Dendritic cell treated with granulocyte-macrophage colony-stimulating factor and Interleukin-4, amounts not matched to agents 40 ng/mL and 50 ng/mL, for 4 days (primary cell): ENCODE results near the gene VANGL1.

Experiments used
- H3K27ac Mint-ChIP-seq: one replicate; pipeline ENCODE4 v1.8.0; 2022; ENCODE audit warnings: mild to moderate bottlenecking, mixed read lengths
- H3K27me3 Mint-ChIP-seq: one replicate; pipeline ENCODE4 v1.8.0; 2022; ENCODE audit warnings: mild to moderate bottlenecking, mixed read lengths
- H3K36me3 Mint-ChIP-seq: one replicate; pipeline ENCODE4 v1.8.0; 2022; ENCODE audit warnings: low read depth, mixed read lengths
- H3K4me1 Mint-ChIP-seq: one replicate; pipeline ENCODE4 v1.8.0; 2022; ENCODE audit warnings: low read depth, mixed read lengths
- H3K4me3 Mint-ChIP-seq: one replicate; pipeline ENCODE4 v1.8.0; 2022; ENCODE audit warnings: mild to moderate bottlenecking, moderate library complexity, mixed read lengths
- H3K9me3 Mint-ChIP-seq: one replicate; pipeline ENCODE4 v1.8.0; 2022; ENCODE audit warnings: mixed read lengths
- intact Hi-C: fragments of 100-400 bp; cut with micrococcal nuclease; formaldehyde crosslinking; loops from one replicate; pipeline ENCODE4 v1.15.0; 2022

VANGL1 gene

GRCh38 chr1:115641762-115642167 lies at the start of gene VANGL1:
Gene VANGL1, plus strand, starts transcription at chr1:115641970. Its CDS starts 9,444 bp downstream, at chr1:115651414.
- no peak within 1 kb of the TSS for H3K27ac Mint-ChIP-seq
- H3K36me3 Mint-ChIP-seq = peaks cover 6% of the 10 kb centered on the region
- peaks cover 26% of the 10 kb centered on the region for H3K27me3 Mint-ChIP-seq
- intact Hi-C loops = no loop called here
- H3K4me3 Mint-ChIP-seq = peak within 1 kb of the TSS; percentile 81
- peaks cover 7% of the 10 kb centered on the region for H3K4me1 Mint-ChIP-seq
- H3K9me3 Mint-ChIP-seq = peaks cover 14% of the 10 kb centered on the region

- H3K9me3 Mint-ChIP-seq = peaks cover 16% of the 10 kb centered on the region
- no peaks in the 10 kb centered on the region for H3K36me3 Mint-ChIP-seq
- H3K27ac Mint-ChIP-seq = no peak overlapping the region
- no peaks in the 10 kb centered on the region for H3K27me3 Mint-ChIP-seq
- H3K4me1 Mint-ChIP-seq = no peaks in the 10 kb centered on the region
- H3K4me3 Mint-ChIP-seq = no peak overlapping the region
- intact Hi-C loops = no loop called here
Measured at GRCh38 chr1:115592264-115592663, 49.5 kb upstream of the VANGL1 start.

- Mint-ChIP-seq H3K4me3 (no peak overlapping the region), H3K27me3 (no peaks in the 10 kb centered on the region), H3K9me3 (peaks cover 2% of the 10 kb centered on the region), H3K36me3 (no peaks in the 10 kb centered on the region), H3K27ac (no peak overlapping the region), H3K4me1 (no peaks in the 10 kb centered on the region)
- intact Hi-C loops = no loop called here
Measured at GRCh38 chr1:115593365-115594259, 48.2 kb upstream of the VANGL1 start.

- Mint-ChIP-seq H3K9me3 (no peaks in the 10 kb centered on the region), H3K4me1 (no peaks in the 10 kb centered on the region), H3K27me3 (no peaks in the 10 kb centered on the region), H3K4me3 (no peak overlapping the region), H3K36me3 (no peaks in the 10 kb centered on the region), H3K27ac (no peak overlapping the region)
- intact Hi-C loops = no loop called here
Measured at GRCh38 chr1:115594600-115594999, 47.2 kb upstream of the VANGL1 start.

GRCh38 chr1:115595279-115596079 lies 46.3 kb upstream of the VANGL1 start:
- Mint-ChIP-seq H3K9me3 (no peaks in the 10 kb centered on the region), H3K4me3 (no peak overlapping the region), H3K36me3 (no peaks in the 10 kb centered on the region), H3K4me1 (no peaks in the 10 kb centered on the region), H3K27ac (no peak overlapping the region), H3K27me3 (no peaks in the 10 kb centered on the region)
- intact Hi-C loops = loop anchor here (1.0 kb wide), 1 partner anchor 320 kb away; no protein-coding TSS in a partner anchor

GRCh38 chr1:115596080-115596780 lies 45.5 kb upstream of the VANGL1 start:
- Mint-ChIP-seq H3K36me3 (no peaks in the 10 kb centered on the region), H3K4me3 (no peak overlapping the region), H3K9me3 (no peaks in the 10 kb centered on the region), H3K27me3 (no peaks in the 10 kb centered on the region), H3K27ac (no peak overlapping the region), H3K4me1 (no peaks in the 10 kb centered on the region)
- intact Hi-C loops = no loop called here

- Mint-ChIP-seq H3K9me3 (no peaks in the 10 kb centered on the region), H3K4me1 (no peaks in the 10 kb centered on the region), H3K36me3 (no peaks in the 10 kb centered on the region), H3K27ac (no peak overlapping the region), H3K4me3 (no peak overlapping the region), H3K27me3 (peaks cover 7% of the 10 kb centered on the region)
- intact Hi-C loops = no loop called here
Measured at GRCh38 chr1:115604508-115604907, 37.3 kb upstream of the VANGL1 start.

- intact Hi-C loops = no loop called here
- Mint-ChIP-seq H3K9me3 (no peaks in the 10 kb centered on the region), H3K36me3 (no peaks in the 10 kb centered on the region), H3K27ac (no peak overlapping the region), H3K4me3 (no peak overlapping the region), H3K4me1 (no peaks in the 10 kb centered on the region), H3K27me3 (peaks cover 7% of the 10 kb centered on the region)
Measured at GRCh38 chr1:115606305-115606704, 35.5 kb upstream of the VANGL1 start.

- no peaks in the 10 kb centered on the region for H3K36me3 Mint-ChIP-seq
Measured at GRCh38 chr1:115609021-115609420, 32.7 kb upstream of the VANGL1 start.

GRCh38 chr1:115613767-115614166 lies 28.0 kb upstream of the VANGL1 start:
- Mint-ChIP-seq H3K27ac (no peak overlapping the region), H3K27me3 (peaks cover 3% of the 10 kb centered on the region), H3K9me3 (no peaks in the 10 kb centered on the region), H3K4me3 (no peak overlapping the region), H3K36me3 (no peaks in the 10 kb centered on the region), H3K4me1 (no peaks in the 10 kb centered on the region)
- intact Hi-C loops = no loop called here

More at GRCh38 chr1:115609021-115609420, 32.7 kb upstream of the VANGL1 start:
- Mint-ChIP-seq H3K9me3 (no peaks in the 10 kb centered on the region), H3K4me3 (no peak overlapping the region), H3K4me1 (no peaks in the 10 kb centered on the region), H3K27ac (no peak overlapping the region), H3K27me3 (peaks cover 8% of the 10 kb centered on the region)
- intact Hi-C loops = loop anchor here (2.0 kb wide), 3 partner anchors 98 to 164 kb away; no protein-coding TSS in a partner anchor

GRCh38 chr1:115620453-115620852 lies 21.3 kb upstream of the VANGL1 start:
- intact Hi-C loops = no loop called here
- no peak overlapping the region for H3K27ac Mint-ChIP-seq
- H3K4me1 Mint-ChIP-seq = no peaks in the 10 kb centered on the region
- H3K36me3 Mint-ChIP-seq = no peaks in the 10 kb centered on the region
- no peak overlapping the region for H3K4me3 Mint-ChIP-seq
- H3K27me3 Mint-ChIP-seq = peaks cover 9% of the 10 kb centered on the region
- H3K9me3 Mint-ChIP-seq = peaks cover 33% of the 10 kb centered on the region

- Mint-ChIP-seq H3K36me3 (no peaks in the 10 kb centered on the region), H3K4me1 (no peaks in the 10 kb centered on the region), H3K9me3 (peaks cover 33% of the 10 kb centered on the region), H3K4me3 (no peak overlapping the region), H3K27me3 (peaks cover 9% of the 10 kb centered on the region), H3K27ac (no peak overlapping the region)
- intact Hi-C loops = no loop called here
Measured at GRCh38 chr1:115620950-115621349, 20.8 kb upstream of the VANGL1 start.

GRCh38 chr1:115624859-115625258 lies 16.9 kb upstream of the VANGL1 start:
- H3K4me1 Mint-ChIP-seq = no peaks in the 10 kb centered on the region
- no peak overlapping the region for H3K4me3 Mint-ChIP-seq
- intact Hi-C loops = no loop called here
- peaks cover 31% of the 10 kb centered on the region for H3K9me3 Mint-ChIP-seq
- no peak overlapping the region for H3K27ac Mint-ChIP-seq
- H3K27me3 Mint-ChIP-seq = peaks cover 9% of the 10 kb centered on the region
- no peaks in the 10 kb centered on the region for H3K36me3 Mint-ChIP-seq

- peaks cover 3% of the 10 kb centered on the region for H3K27me3 Mint-ChIP-seq
- no peaks in the 10 kb centered on the region for H3K4me1 Mint-ChIP-seq
- no peaks in the 10 kb centered on the region for H3K9me3 Mint-ChIP-seq
- intact Hi-C loops = no loop called here
- no peak overlapping the region for H3K4me3 Mint-ChIP-seq
- no peaks in the 10 kb centered on the region for H3K36me3 Mint-ChIP-seq
- no peak overlapping the region for H3K27ac Mint-ChIP-seq
Measured at GRCh38 chr1:115630342-115630741, 11.4 kb upstream of the VANGL1 start.
